H9 (cell line): Measurements from ENCODE around the gene TMEM271. TPM values are rescaled to one million over a fixed set of nuclear protein-coding genes. Genes with fewer than 3 reads are reported as not detected.

Experiments used
- DNase-seq: peaks from one replicate; pipeline ENCODE4 v3.0.0-alpha.2; 2017
- H2AFZ ChIP-seq: one replicate; pipeline ENCODE4 v1.6.1; 2013; ENCODE audit warnings: mild to moderate bottlenecking, low read length, control low read depth, moderate library complexity
- H2AK5ac ChIP-seq: 2 replicates; pipeline ENCODE4 v1.6.1; 2013; ENCODE audit warnings: low read length, control low read depth, mixed read lengths; ENCODE audit not compliant: insufficient read length
- H2BK120ac ChIP-seq: one replicate; pipeline ENCODE4 v1.6.1; 2013; ENCODE audit warnings: low read depth, mild to moderate bottlenecking, low read length, control low read depth, inconsistent platforms; ENCODE audit not compliant: poor library complexity, severe bottlenecking
- H2BK12ac ChIP-seq: 2 replicates; pipeline ENCODE4 v1.6.1; 2013; ENCODE audit warnings: low read length, control low read depth, mixed read lengths, low read depth; ENCODE audit not compliant: insufficient read length
- H2BK15ac ChIP-seq: 2 replicates; pipeline ENCODE4 v1.6.1; 2013; ENCODE audit warnings: low read depth, low read length, control low read depth
- H2BK20ac ChIP-seq: one replicate; pipeline ENCODE4 v1.6.1; 2013; ENCODE audit warnings: low read depth, mild to moderate bottlenecking, low read length, control low read depth, inconsistent platforms; ENCODE audit not compliant: poor library complexity, severe bottlenecking
- H2BK5ac ChIP-seq: 2 replicates; pipeline ENCODE4 v1.6.1; 2013; ENCODE audit warnings: low read length, control low read depth, mixed read lengths; ENCODE audit not compliant: insufficient read length
- H3K14ac ChIP-seq: 2 replicates; pipeline ENCODE4 v1.6.1; 2013; ENCODE audit warnings: low read length, control low read depth; ENCODE audit not compliant: insufficient read depth
- H3K18ac ChIP-seq: 2 replicates; pipeline ENCODE4 v1.6.1; 2013; ENCODE audit warnings: low read depth, mild to moderate bottlenecking, mixed read lengths, low read length, control low read depth; ENCODE audit not compliant: insufficient read length
- H3K23ac ChIP-seq: 2 replicates; pipeline ENCODE4 v1.6.1; 2013; ENCODE audit warnings: low read length, control low read depth, mixed read lengths, low read depth; ENCODE audit not compliant: insufficient read length
- H3K23me2 ChIP-seq: 2 replicates; pipeline ENCODE4 v1.6.1; 2013; ENCODE audit warnings: low read depth, mild to moderate bottlenecking, mixed read lengths, low read length, control low read depth; ENCODE audit not compliant: insufficient read length, poor library complexity, severe bottlenecking
- H3K27ac ChIP-seq: 2 replicates; pipeline ENCODE4 v1.5.1; 2013; ENCODE audit warnings: low read length, control low read depth, mixed read lengths, low read depth; ENCODE audit not compliant: insufficient read length
- H3K27me3 ChIP-seq: 2 replicates; pipeline ENCODE4 v1.6.1; 2013; ENCODE audit warnings: low read length, control low read depth, inconsistent platforms; ENCODE audit not compliant: insufficient read depth
- H3K4ac ChIP-seq: 2 replicates; pipeline ENCODE4 v1.6.1; 2013; ENCODE audit warnings: low read depth, mild to moderate bottlenecking, control low read depth, inconsistent platforms, low read length, moderate library complexity
- H3K4me1 ChIP-seq: 2 replicates; pipeline ENCODE4 v1.6.1; 2013; ENCODE audit warnings: low read length, control low read depth, inconsistent platforms; ENCODE audit not compliant: insufficient read depth
- H3K4me2 ChIP-seq: 2 replicates; pipeline ENCODE4 v1.6.1; 2013; ENCODE audit warnings: low read length, control low read depth, mixed read lengths; ENCODE audit not compliant: insufficient read length, insufficient read depth
- H3K56ac ChIP-seq: 2 replicates; pipeline ENCODE4 v1.6.1; 2013; ENCODE audit warnings: low read depth, mild to moderate bottlenecking, mixed read lengths, low read length, control low read depth; ENCODE audit not compliant: insufficient read length
- H3K79me1 ChIP-seq: 2 replicates; pipeline ENCODE4 v1.6.1; 2013; ENCODE audit warnings: low read depth, mild to moderate bottlenecking, moderate library complexity, low read length, control low read depth, inconsistent platforms; ENCODE audit not compliant: insufficient read depth, poor library complexity, severe bottlenecking
- H3K79me2 ChIP-seq: 2 replicates; pipeline ENCODE4 v1.6.1; 2013; ENCODE audit warnings: low read length, control low read depth, inconsistent platforms; ENCODE audit not compliant: insufficient read depth
- H3K9ac ChIP-seq: 2 replicates; pipeline ENCODE4 v1.6.1; 2013; ENCODE audit warnings: low read length, control low read depth, mixed read lengths; ENCODE audit not compliant: insufficient read length; ENCODE audit errors: extremely low read depth
- H3K9me3 ChIP-seq: one replicate; pipeline ENCODE4 v1.6.1; 2013; ENCODE audit warnings: low read depth, low read length, inconsistent platforms; ENCODE audit not compliant: control insufficient read depth
- H3T11ph ChIP-seq: one replicate; pipeline ENCODE4 v1.6.1; 2013; ENCODE audit warnings: mild to moderate bottlenecking, low read length, control low read depth, inconsistent platforms
- H4K20me1 ChIP-seq: one replicate; pipeline ENCODE4 v1.6.1; 2013; ENCODE audit not compliant: control insufficient read depth, insufficient read length, insufficient read depth
- H4K5ac ChIP-seq: 2 replicates; pipeline ENCODE4 v1.6.1; 2013; ENCODE audit warnings: low read depth, mild to moderate bottlenecking, mixed read lengths, low read length, control low read depth; ENCODE audit not compliant: insufficient read length
- H4K8ac ChIP-seq: replicated peaks from 2 replicates; pipeline ENCODE4 v1.6.1; 2013; ENCODE audit warnings: low read length, control low read depth, mixed read lengths, low read depth; ENCODE audit not compliant: insufficient read length
- H4K91ac ChIP-seq: 2 replicates; pipeline ENCODE4 v1.6.1; 2013; ENCODE audit warnings: low read depth, mild to moderate bottlenecking, moderate library complexity, mixed read lengths, low read length, control low read depth; ENCODE audit not compliant: insufficient read length
- H3K27ac Mint-ChIP-seq, 3 experiments: 2 replicates in 2 of 3; 3 replicates in 1 of 3; pipeline ENCODE4 v1.8.0; 2020 to 2021; ENCODE audit warnings: mixed read lengths in 3 of 3, mild to moderate bottlenecking in 1 of 3, moderate library complexity in 1 of 3
- H3K27me3 Mint-ChIP-seq: 2 replicates; pipeline ENCODE4 v1.8.0; 2021; ENCODE audit warnings: low read depth, mild to moderate bottlenecking, moderate library complexity, mixed read lengths
- H3K36me3 Mint-ChIP-seq, 3 experiments: 2 replicates in 2 of 3; 3 replicates in 1 of 3; pipeline ENCODE4 v1.8.0; 2020 to 2021; ENCODE audit warnings: low read depth in 3 of 3, mixed read lengths in 3 of 3; ENCODE audit not compliant: insufficient read depth in 1 of 3
- H3K4me1 Mint-ChIP-seq, 2 experiments: 2 replicates each; pipeline ENCODE4 v1.8.0; 2020; ENCODE audit warnings: mixed read lengths in 2 of 2
- H3K4me3 Mint-ChIP-seq, 2 experiments: 2 replicates in 1 of 2; 3 replicates in 1 of 2; pipeline ENCODE4 v1.8.0; 2020 to 2021; ENCODE audit warnings: mild to moderate bottlenecking in 2 of 2, mixed read lengths in 2 of 2, moderate library complexity in 1 of 2
- H3K9me3 Mint-ChIP-seq, 2 experiments: 2 replicates in 1 of 2; 3 replicates in 1 of 2; pipeline ENCODE4 v1.8.0; 2020; ENCODE audit warnings: mild to moderate bottlenecking in 2 of 2, mixed read lengths in 2 of 2, moderate library complexity in 1 of 2
- WGBS: extraction: QIAGEN DNeasy Blood & Tissue Kit; methylation state at CpG from one replicate; pipeline ENCODE4 v1.1.7; 2013; ENCODE audit warnings: missing lambda C conversion rate, low lambda C conversion rate, mixed read lengths; ENCODE audit not compliant: insufficient read length; ENCODE audit errors: extremely low coverage; 5-methylcytosine and 5-hydroxymethylcytosine counted together
- total RNA-seq: library from RNA; stranded (reverse); gene quantifications from 2 replicates; pipeline ENCODE4 v1.2.1, GENCODE V29; 2021
- TF ChIP-seq, protein P1 (sequence below): fragments of 200-600 bp; sonication (generic); conservative IDR thresholded peaks from 3 replicates; pipeline ENCODE4 v1.8.0; 2021; ENCODE audit warnings: antibody characterized with exemption, mild to moderate bottlenecking

Gene TMEM271
- total RNA-seq, 1 experiment from 2014 or later, result 0.09 TPM

DNA sequence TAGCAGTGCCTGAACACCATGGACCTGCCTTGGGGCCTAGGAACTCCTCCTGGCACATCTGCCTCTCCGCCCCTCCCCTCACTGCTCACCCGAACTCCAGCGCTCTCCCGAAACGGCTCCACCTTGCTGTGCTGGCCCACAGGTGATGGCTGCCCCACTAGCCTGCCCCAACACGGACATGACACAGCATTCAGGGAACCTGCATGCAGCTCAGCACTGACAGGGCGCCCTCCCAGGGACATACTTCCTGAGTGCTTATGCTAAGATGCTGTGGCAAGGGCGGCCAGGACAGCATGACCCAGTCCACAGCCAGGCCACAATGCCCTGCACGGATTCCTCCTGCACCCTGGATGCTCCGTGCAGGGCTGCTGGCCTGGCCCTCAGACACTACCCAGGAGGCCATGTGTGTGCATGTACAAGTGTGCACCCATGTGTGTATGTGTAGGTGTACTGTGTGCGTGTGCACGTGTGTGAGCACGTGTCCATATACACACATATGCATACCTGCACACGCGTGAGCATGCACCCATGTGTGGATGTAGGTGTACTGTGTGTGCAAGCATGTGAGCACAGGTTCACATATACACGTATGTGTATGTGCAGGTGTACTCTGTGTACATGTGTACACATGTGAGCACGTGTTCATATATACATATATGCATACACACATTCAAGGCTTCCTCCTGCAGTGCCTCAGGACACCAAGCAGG is 6.0 kb downstream of the TMEM271 start:
- H3K14ac ChIP-seq, result no peak overlapping the region
- H3K4ac ChIP-seq, result no peak overlapping the region
- H2AFZ ChIP-seq, result no peak overlapping the region
- no peak overlapping the region for H4K5ac ChIP-seq
- TF ChIP-seq, protein P1, sequence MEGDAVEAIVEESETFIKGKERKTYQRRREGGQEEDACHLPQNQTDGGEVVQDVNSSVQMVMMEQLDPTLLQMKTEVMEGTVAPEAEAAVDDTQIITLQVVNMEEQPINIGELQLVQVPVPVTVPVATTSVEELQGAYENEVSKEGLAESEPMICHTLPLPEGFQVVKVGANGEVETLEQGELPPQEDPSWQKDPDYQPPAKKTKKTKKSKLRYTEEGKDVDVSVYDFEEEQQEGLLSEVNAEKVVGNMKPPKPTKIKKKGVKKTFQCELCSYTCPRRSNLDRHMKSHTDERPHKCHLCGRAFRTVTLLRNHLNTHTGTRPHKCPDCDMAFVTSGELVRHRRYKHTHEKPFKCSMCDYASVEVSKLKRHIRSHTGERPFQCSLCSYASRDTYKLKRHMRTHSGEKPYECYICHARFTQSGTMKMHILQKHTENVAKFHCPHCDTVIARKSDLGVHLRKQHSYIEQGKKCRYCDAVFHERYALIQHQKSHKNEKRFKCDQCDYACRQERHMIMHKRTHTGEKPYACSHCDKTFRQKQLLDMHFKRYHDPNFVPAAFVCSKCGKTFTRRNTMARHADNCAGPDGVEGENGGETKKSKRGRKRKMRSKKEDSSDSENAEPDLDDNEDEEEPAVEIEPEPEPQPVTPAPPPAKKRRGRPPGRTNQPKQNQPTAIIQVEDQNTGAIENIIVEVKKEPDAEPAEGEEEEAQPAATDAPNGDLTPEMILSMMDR, result no peak
- H3K4me1 ChIP-seq, result no peaks in the 10 kb centered on the region
- Mint-ChIP-seq H3K9me3 (peaks cover 18 to 20% of the 10 kb centered on the region in 2 experiments), H3K27me3 (peaks cover 66% of the 10 kb centered on the region), H3K27ac (no peak overlapping the region), H3K4me1 (peaks cover 0 to 3% of the 10 kb centered on the region in 2 experiments; a peak in 2 of 4 replicates), H3K4me3 (no peak overlapping the region; a peak in 1 of 5 replicates), H3K36me3 (peaks cover 0 to 3% (median 2%) of the 10 kb centered on the region in 3 experiments; a peak in 2 of 7 replicates)
- H4K91ac ChIP-seq, result no peak overlapping the region
- no peaks in the 10 kb centered on the region for H3K79me2 ChIP-seq
- no peak overlapping the region for H2AK5ac ChIP-seq
- no peak overlapping the region for H3K27ac ChIP-seq
- H2BK5ac ChIP-seq, result no peak overlapping the region
- no peak overlapping the region for H2BK15ac ChIP-seq
- WGBS, result no CpG with 5 or more reads among the region's 17 CpGs
- no peak overlapping the region for H2BK12ac ChIP-seq
- H3K27me3 ChIP-seq, result peaks cover 26% of the 10 kb centered on the region
- no peaks in the 10 kb centered on the region for H4K20me1 ChIP-seq
- no peak overlapping the region for H3K18ac ChIP-seq
- H2BK20ac ChIP-seq, result no peak overlapping the region
- no peak overlapping the region for H3K56ac ChIP-seq
- H3K9me3 ChIP-seq, result no peaks in the 10 kb centered on the region
- no peak overlapping the region for H4K8ac ChIP-seq
- DNase-seq, result no peak
- H2BK120ac ChIP-seq, result no peak overlapping the region
- H3T11ph ChIP-seq, result no peak overlapping the region
- H3K23me2 ChIP-seq, result no peaks in the 10 kb centered on the region
- H3K9ac ChIP-seq, result no peak overlapping the region
- no peak overlapping the region for H3K4me2 ChIP-seq
- H3K23ac ChIP-seq, result no peak overlapping the region
- H3K79me1 ChIP-seq, result no peaks in the 10 kb centered on the region
